MM.1S (cell line): Measurements from ENCODE around the gene STK17B.

Experiments used
- DNase-seq: peaks from one replicate; pipeline ENCODE4 v3.0.0-alpha.2; 2015
- H2AFZ ChIP-seq: fragments of 300-600 bp; sonication (generic); 2 replicates; pipeline ENCODE4 v1.6.0; 2016; ENCODE audit warnings: antibody characterized with exemption, low read length
- H3F3A ChIP-seq: fragments of 300-600 bp; sonication (generic); 2 replicates; pipeline ENCODE4 v1.6.1; 2016; ENCODE audit warnings: mild to moderate bottlenecking, antibody characterized with exemption, low read length, moderate library complexity, mixed read lengths; ENCODE audit not compliant: insufficient read depth
- H3K27ac ChIP-seq: fragments of 300-600 bp; sonication (generic); 2 replicates; pipeline ENCODE4 v1.5.1; 2016; ENCODE audit warnings: mild to moderate bottlenecking, low read length
- H3K27me3 ChIP-seq: fragments of 300-600 bp; sonication (generic); replicated peaks from 2 replicates; pipeline ENCODE4 v1.6.0; 2016; ENCODE audit warnings: low read length; ENCODE audit not compliant: insufficient read depth
- H3K36me3 ChIP-seq: fragments of 300-600 bp; sonication (generic); replicated peaks from 2 replicates; pipeline ENCODE4 v1.6.1; 2016; ENCODE audit warnings: mild to moderate bottlenecking, low read length, mixed read lengths; ENCODE audit not compliant: insufficient read depth
- H3K4me1 ChIP-seq: fragments of 300-600 bp; sonication (generic); 2 replicates; pipeline ENCODE4 v1.6.1; 2016; ENCODE audit warnings: low read length, mixed read lengths
- H3K4me2 ChIP-seq: fragments of 300-600 bp; sonication (generic); 2 replicates; pipeline ENCODE4 v1.6.0; 2016; ENCODE audit warnings: low read depth, low read length
- H3K4me3 ChIP-seq: fragments of 300-600 bp; sonication (generic); 2 replicates; pipeline ENCODE4 v1.5.1; 2016; ENCODE audit warnings: low read length, mixed read lengths
- H3K79me2 ChIP-seq: fragments of 300-600 bp; sonication (generic); 2 replicates; pipeline ENCODE4 v1.6.1; 2016; ENCODE audit warnings: mixed run types, low read length, mixed read lengths
- H3K9ac ChIP-seq: fragments of 300-600 bp; sonication (generic); 2 replicates; pipeline ENCODE4 v1.6.1; 2016; ENCODE audit warnings: low read length, mixed read lengths
- H3K9me2 ChIP-seq: fragments of 300-600 bp; sonication (generic); replicated peaks from 2 replicates; pipeline ENCODE4 v1.6.1; 2016; ENCODE audit warnings: mild to moderate bottlenecking, low read length, mixed read lengths; ENCODE audit not compliant: insufficient read depth
- H3K9me3 ChIP-seq: fragments of 300-600 bp; sonication (generic); replicated peaks from 2 replicates; pipeline ENCODE4 v1.6.1; 2016; ENCODE audit warnings: mild to moderate bottlenecking, low read length, mixed read lengths; ENCODE audit not compliant: insufficient read depth
- H4K20me1 ChIP-seq: fragments of 300-600 bp; sonication (generic); 2 replicates; pipeline ENCODE4 v1.6.1; 2016; ENCODE audit warnings: mild to moderate bottlenecking, low read length, moderate library complexity, mixed read lengths; ENCODE audit not compliant: insufficient read depth
- EZH2 ChIP-seq: fragments of 300-600 bp; sonication (generic); optimal IDR thresholded peaks from 2 replicates; pipeline ENCODE3; 2017; ENCODE audit warnings: low read depth, mild to moderate bottlenecking, antibody characterized with exemption, low read length, mixed read lengths
- EZH2phosphoT487 ChIP-seq: fragments of 300-600 bp; sonication (generic); IDR thresholded peaks from 2 replicates; pipeline ENCODE4 v1.6.1; 2018; ENCODE audit warnings: antibody characterized with exemption, low read length
- TF ChIP-seq, protein P1 (sequence below): fragments of 300-600 bp; sonication (generic); IDR thresholded peaks from 2 replicates; pipeline ENCODE4 v1.5.1; 2016; ENCODE audit warnings: antibody characterized with exemption, low read length, mixed read lengths

STK17B gene

DNA sequence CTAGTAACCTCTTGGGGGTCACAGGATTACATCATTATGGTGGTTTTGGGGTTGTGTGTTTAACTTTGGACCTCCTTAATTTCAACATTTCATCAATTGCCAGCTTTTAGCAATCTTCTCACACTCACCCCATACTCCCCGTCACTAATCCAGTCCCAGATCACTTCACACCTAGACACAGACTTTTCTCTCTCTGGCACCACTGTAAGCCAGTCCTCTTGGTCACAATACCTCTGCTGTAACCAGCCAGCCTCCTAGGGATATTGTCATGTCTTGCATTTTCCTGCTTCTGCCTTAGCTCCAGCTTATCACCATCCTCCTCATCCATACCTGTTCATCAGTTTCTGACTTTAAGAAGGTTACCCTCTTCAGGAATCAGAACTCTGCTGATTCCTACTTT lies 1.6 kb upstream of the STK17B start:
- Histone ChIP-seq H3K36me3 (peaks cover 7% of the 10 kb centered on the region), H3K9me2 (no peaks in the 10 kb centered on the region), H3K9ac (no peak overlapping the region), H3K4me1 (peaks cover 50% of the 10 kb centered on the region), H3K4me2 (peak overlapping the region; percentile 87; the same call in 1 of the 2 replicates), H3K9me3 (no peaks in the 10 kb centered on the region), H2AFZ (no peak overlapping the region), H4K20me1 (peaks cover 18% of the 10 kb centered on the region), H3K27ac (peak overlapping the region; percentile 22; the same call in 1 of the 2 replicates), H3K27me3 (no peaks in the 10 kb centered on the region), H3F3A (peaks cover 61% of the 10 kb centered on the region), H3K79me2 (peaks cover 74% of the 10 kb centered on the region), H3K4me3 (no peak overlapping the region)
- TF ChIP-seq, protein P1, sequence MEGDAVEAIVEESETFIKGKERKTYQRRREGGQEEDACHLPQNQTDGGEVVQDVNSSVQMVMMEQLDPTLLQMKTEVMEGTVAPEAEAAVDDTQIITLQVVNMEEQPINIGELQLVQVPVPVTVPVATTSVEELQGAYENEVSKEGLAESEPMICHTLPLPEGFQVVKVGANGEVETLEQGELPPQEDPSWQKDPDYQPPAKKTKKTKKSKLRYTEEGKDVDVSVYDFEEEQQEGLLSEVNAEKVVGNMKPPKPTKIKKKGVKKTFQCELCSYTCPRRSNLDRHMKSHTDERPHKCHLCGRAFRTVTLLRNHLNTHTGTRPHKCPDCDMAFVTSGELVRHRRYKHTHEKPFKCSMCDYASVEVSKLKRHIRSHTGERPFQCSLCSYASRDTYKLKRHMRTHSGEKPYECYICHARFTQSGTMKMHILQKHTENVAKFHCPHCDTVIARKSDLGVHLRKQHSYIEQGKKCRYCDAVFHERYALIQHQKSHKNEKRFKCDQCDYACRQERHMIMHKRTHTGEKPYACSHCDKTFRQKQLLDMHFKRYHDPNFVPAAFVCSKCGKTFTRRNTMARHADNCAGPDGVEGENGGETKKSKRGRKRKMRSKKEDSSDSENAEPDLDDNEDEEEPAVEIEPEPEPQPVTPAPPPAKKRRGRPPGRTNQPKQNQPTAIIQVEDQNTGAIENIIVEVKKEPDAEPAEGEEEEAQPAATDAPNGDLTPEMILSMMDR = no peak
- no peak for TF ChIP-seq EZH2
- TF ChIP-seq EZH2phosphoT487 = no peak
- DNase-seq = no peak

DNA sequence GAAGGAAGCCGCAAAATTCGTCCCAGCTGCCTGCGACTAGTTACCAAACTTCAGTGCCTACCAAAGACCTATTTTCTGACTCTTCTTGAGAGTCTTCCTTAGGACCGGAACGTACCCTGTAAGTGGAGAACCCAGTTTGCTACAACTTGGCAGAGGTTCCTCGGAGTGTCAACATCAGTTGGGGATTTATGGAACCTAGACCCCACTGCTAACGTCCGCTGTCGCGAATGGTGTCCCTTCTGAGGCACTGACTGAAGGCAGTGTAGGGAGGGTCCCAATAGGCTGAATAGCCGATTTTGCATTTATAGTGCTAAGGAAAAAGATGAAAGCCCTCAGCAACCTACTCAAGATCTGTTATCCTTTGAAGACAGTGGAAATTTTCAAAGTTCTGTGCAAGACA lies 568 bp upstream of the STK17B start:
- TF ChIP-seq EZH2 (no peak), EZH2phosphoT487 (no peak)
- TF ChIP-seq, protein P1 = no peak
- Histone ChIP-seq H2AFZ (no peak overlapping the region), H3K4me2 (peak overlapping the region; percentile 87), H3K9me3 (no peaks in the 10 kb centered on the region), H3K27me3 (no peaks in the 10 kb centered on the region), H3K9me2 (no peaks in the 10 kb centered on the region), H3K36me3 (peaks cover 7% of the 10 kb centered on the region), H3K79me2 (peaks cover 84% of the 10 kb centered on the region), H3K4me1 (peaks cover 42% of the 10 kb centered on the region), H3K4me3 (peak overlapping the region; percentile 61), H3K9ac (peak overlapping the region; percentile 62), H4K20me1 (peaks cover 28% of the 10 kb centered on the region), H3F3A (peaks cover 62% of the 10 kb centered on the region), H3K27ac (peak overlapping the region; percentile 79)
- DNase-seq = no peak

DNA sequence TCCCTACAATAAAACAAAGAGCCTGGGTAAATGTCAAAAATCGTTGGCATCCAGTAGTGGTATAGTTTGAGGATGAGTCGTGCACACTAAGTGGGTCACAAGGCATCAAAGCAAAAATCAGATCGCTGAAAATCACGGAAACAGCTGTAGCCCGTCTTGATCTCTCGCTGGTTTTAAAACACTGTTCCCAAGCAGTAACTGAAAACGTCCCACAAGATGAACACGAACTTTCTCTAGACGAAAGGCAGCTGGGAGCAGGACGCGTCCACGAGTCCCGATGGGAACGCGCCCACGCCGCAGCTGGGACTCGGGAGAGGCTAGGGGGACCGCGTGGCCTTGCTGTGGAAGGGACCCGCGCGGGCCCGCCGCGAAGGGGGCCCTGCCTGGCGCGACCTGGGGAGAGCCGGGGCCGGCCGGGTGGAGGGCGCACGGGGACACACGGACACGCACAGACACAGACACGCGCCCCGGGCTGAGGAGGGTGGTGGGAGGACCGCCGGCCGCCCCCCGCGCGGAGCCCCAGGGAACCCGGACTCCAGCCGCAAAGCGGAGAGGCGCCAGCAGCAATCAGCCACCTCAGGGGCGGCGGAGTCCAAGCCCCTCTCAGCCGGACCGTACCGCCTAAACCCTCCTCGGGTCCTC lies 651 bp downstream of the STK17B start:
- H3K4me3 ChIP-seq = peak overlapping the region; percentile 92
- no peaks in the 10 kb centered on the region for H3K27me3 ChIP-seq
- H3K4me2 ChIP-seq = peak overlapping the region; percentile 71
- H3K4me1 ChIP-seq = peaks cover 42% of the 10 kb centered on the region
- H3F3A ChIP-seq = peaks cover 60% of the 10 kb centered on the region
- H3K9ac ChIP-seq = peak overlapping the region; percentile 99
- H3K79me2 ChIP-seq = peaks cover 97% of the 10 kb centered on the region
- TF ChIP-seq EZH2 (no peak), EZH2phosphoT487 (no peak)
- TF ChIP-seq, protein P1 = no peak
- no peaks in the 10 kb centered on the region for H3K9me3 ChIP-seq
- peaks cover 38% of the 10 kb centered on the region for H4K20me1 ChIP-seq
- peak overlapping the region; percentile 93 for H3K27ac ChIP-seq
- DNase-seq = peak; percentile 50
- peaks cover 14% of the 10 kb centered on the region for H3K36me3 ChIP-seq
- no peak overlapping the region for H2AFZ ChIP-seq
- H3K9me2 ChIP-seq = no peaks in the 10 kb centered on the region
